Smooth muscle cell of the umbilical artery (primary cell): Measurements from ENCODE around the gene PLSCR2. TPM values are rescaled to one million over a fixed set of nuclear protein-coding genes. Genes with fewer than 3 reads are reported as not detected.

Source experiments
- total RNA-seq: library from RNA; depleted of rRNA; stranded (reverse); fragments of >200 nt; gene quantifications from 2 replicates; pipeline ENCODE4 v1.2.3, GENCODE V29; 2014

The PLSCR2 gene, protein sequence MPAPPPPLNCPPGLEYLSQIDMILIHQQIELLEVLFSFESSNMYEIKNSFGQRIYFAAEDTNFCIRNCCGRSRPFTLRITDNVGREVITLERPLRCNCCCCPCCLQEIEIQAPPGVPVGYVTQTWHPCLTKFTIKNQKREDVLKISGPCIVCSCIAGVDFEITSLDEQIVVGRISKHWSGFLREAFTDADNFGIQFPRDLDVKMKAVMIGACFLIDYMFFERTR
- total RNA-seq = not detected in 2 replicates

DNA sequence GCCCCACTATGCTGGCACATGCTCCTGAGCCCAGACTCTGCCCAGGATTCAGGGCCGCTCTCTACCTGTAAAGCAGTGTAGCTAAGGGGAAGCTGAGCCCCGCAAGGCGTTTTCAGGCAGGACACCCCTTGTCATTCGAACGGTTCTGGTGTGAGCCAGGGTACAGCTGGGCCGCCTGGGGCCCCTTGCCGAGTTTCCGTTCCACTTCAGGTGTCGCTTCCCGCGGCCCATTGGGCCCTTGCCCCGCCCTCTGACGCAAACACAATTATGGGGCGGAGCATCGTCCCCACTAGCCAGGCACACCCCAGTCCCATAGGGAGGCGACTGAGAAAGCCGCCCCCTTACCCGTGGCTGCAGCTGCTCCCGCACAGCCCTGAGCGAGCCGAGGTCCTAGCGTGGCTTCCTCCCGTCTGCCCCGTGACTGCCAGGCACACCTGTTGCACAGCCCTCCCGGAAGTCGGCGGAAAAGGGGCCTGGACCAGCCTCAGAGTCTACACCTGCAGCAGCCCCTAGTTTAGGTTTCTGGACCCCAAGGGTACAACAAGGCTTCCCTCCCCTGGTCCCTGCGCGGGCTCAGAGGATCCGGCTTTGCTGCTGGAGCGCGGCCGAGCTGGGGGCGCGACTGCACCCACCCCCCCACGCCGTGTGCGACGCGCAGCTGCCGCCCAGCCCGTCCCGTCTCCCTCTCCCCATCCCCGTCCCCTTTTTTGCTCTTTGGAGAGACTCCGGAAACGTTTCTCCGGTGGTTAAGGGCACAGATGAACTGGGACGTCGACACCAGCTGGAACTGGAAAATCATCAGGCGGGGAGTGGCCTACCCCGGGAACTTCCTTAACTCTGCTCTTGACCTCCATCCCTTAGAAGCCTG lies at the start of gene PLSCR2:
PLSCR2 (minus strand) TSS at position 412 of the 868 bp plus-strand sequence. CDS start 9,657 bp downstream, outside the sequence.

Other genes with a start within 250 kb of the PLSCR2 start
- 9.3 and 16.0 TPM in 2 replicates for gene PLSCR4, start 218.5 kb downstream of the PLSCR2 start, total RNA-seq
- 13.7 and 37.4 TPM in 2 replicates for gene PLSCR1, start 75.0 kb upstream of the PLSCR2 start, total RNA-seq
- not detected in 2 replicates for gene PLSCR5, start 135.8 kb upstream of the PLSCR2 start, total RNA-seq